ENCODE measurements around the gene FLYWCH2. TPM values are rescaled to one million over a fixed set of nuclear protein-coding genes. Genes with fewer than 3 reads are reported as not detected.

The FLYWCH2 gene
- total and polyA plus RNA-seq, 2 of the 8 experiments (the other 6 are each of a cell fraction or from before 2014, with no cell fraction given), result 16.4 to 30.7 TPM

GRCh38 chr16:2933136-2933535 lies 50.1 kb downstream of the FLYWCH2 start (continued):
- TF ChIP-seq RFX5 (IDR thresholded peaks at IDR 0.05; ENCODE audit: borderline replicate concordance, low read depth, low read length) (no peak), TBP (IDR thresholded peaks at IDR 0.05; ENCODE audit: low read depth, low read length) (no peak), YY1 (IDR thresholded peaks at IDR 0.05; ENCODE audit: low read depth, low read length) (no peak), CREB1 (IDR thresholded peaks at IDR 0.05) (no peak), SIX5 (IDR thresholded peaks at IDR 0.05; ENCODE audit: low read depth, low read length) (no peak)
